Activated CD4-positive, CD25-positive, alpha-beta regulatory T cell (primary cell): Measurements from ENCODE around the gene CFLAR.
"Not testable (repeated sequence)": the region's sequence is repeated elsewhere in the genome, so short reads cannot be mapped to it uniquely, and the experiment has no call there.

Source experiments
- DNase-seq, 4 experiments: peaks; one replicate each; lab custom pipeline; 2025; lab: John Stamatoyannopoulos, UW

Gene CFLAR

GRCh38 chr2:201116115-201116958, at the start of gene CFLAR:
Gene CFLAR, plus strand, starts transcription at chr2:201116164. Its CDS starts 13,702 bp downstream, at chr2:201129866.
- peak; percentile 46 to 70 (median 56) for DNase-seq

GRCh38 chr2:201070948-201071478, 45.0 kb upstream of the CFLAR start:
- no peak for DNase-seq

- peak; percentile 73 to 86 (median 81) for DNase-seq
These were observed 44.3 kb upstream of the CFLAR start, which contains the start of the genes HYCC2 and NDUFB3 for GRCh38 chr2:201071479-201072200. Gene HYCC2, minus strand, starts transcription at chr2:201071671. Its CDS starts 47,662 bp downstream, at chr2:201024009. Gene NDUFB3, plus strand, starts transcription at chr2:201072001. Its CDS starts 6,882 bp downstream, at chr2:201078883.

GRCh38 chr2:201072201-201072530, 43.8 kb upstream of the CFLAR start:
- DNase-seq, result no peak

- DNase-seq, result no peak
These were observed 42.9 kb upstream of the CFLAR start for GRCh38 chr2:201073071-201073470.

GRCh38 chr2:201074996-201075395, 41.0 kb upstream of the CFLAR start:
- DNase-seq, result no peak

- no peak for DNase-seq
These were observed 31.1 kb upstream of the CFLAR start for GRCh38 chr2:201084863-201085262.

- no peak for DNase-seq
These were observed 25.4 kb upstream of the CFLAR start for GRCh38 chr2:201090574-201090973.

GRCh38 chr2:201093573-201093972, 22.4 kb upstream of the CFLAR start:
- DNase-seq, result no peak

- no peak for DNase-seq
These were observed 15.5 kb upstream of the CFLAR start for GRCh38 chr2:201100497-201100896.

- no peak for DNase-seq
These were observed 10.2 kb upstream of the CFLAR start for GRCh38 chr2:201105759-201106158.

GRCh38 chr2:201107624-201108023, 8.3 kb upstream of the CFLAR start:
- DNase-seq, result no peak

- no peak for DNase-seq
These were observed 7.6 kb upstream of the CFLAR start for GRCh38 chr2:201108341-201108740.

GRCh38 chr2:201109186-201109585, 6.8 kb upstream of the CFLAR start:
- no peak for DNase-seq

GRCh38 chr2:201110615-201111014, 5.3 kb upstream of the CFLAR start:
- no peak for DNase-seq

- DNase-seq, result no peak
These were observed 4.9 kb upstream of the CFLAR start for GRCh38 chr2:201111096-201111495.

- DNase-seq, result no peak
These were observed 1.6 kb upstream of the CFLAR start for GRCh38 chr2:201114350-201114749.

GRCh38 chr2:201114846-201115245, 1.1 kb upstream of the CFLAR start:
- DNase-seq, result no peak

- no peak for DNase-seq
These were observed 1.2 kb downstream of the CFLAR start for GRCh38 chr2:201116959-201117734.

GRCh38 chr2:201117735-201118094, 1.8 kb downstream of the CFLAR start:
- DNase-seq, result not testable (repeated sequence)

GRCh38 chr2:201118121-201118960, 2.4 kb downstream of the CFLAR start:
- peak; percentile 59 to 78 (median 72) for DNase-seq
